T-helper 1 cell treated with Interleukin-12 subunit alpha and Interleukin-12 subunit beta and Interleukin-4 antibody, amounts not matched to agents 30 ng/mL and 1 ng/mL, for 36 hours (primary cell): ENCODE data around the gene HMOX1. TPM values are rescaled to one million over a fixed set of nuclear protein-coding genes. Genes with fewer than 3 reads are reported as not detected.

Experiments
- intact Hi-C: fragments of 100-400 bp; cut with micrococcal nuclease; formaldehyde crosslinking; loops from one replicate; pipeline ENCODE4 v1.15.1; 2024
- total RNA-seq: library from RNA; stranded (reverse); gene quantifications from 2 replicates; pipeline ENCODE4 v1.2.3, GENCODE V29; 2022

The HMOX1 gene, protein sequence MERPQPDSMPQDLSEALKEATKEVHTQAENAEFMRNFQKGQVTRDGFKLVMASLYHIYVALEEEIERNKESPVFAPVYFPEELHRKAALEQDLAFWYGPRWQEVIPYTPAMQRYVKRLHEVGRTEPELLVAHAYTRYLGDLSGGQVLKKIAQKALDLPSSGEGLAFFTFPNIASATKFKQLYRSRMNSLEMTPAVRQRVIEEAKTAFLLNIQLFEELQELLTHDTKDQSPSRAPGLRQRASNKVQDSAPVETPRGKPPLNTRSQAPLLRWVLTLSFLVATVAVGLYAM
- total RNA-seq = 1.3 and 1.4 TPM in 2 replicates

GRCh38 chr22:35380537-35381423 is at the start of gene HMOX1:
Gene HMOX1, plus strand, starts transcription at chr22:35381096. Its CDS starts 78 bp downstream, at chr22:35381174.
- intact Hi-C loops = loop anchor here (1.0 kb wide), 1 partner anchor 20 kb away; the partner anchor contains the start of gene MCM5

- intact Hi-C loops = no loop called here
Measured at GRCh38 chr22:35332278-35332677, 48.6 kb upstream of the HMOX1 start.

GRCh38 chr22:35333220-35333619 is 47.7 kb upstream of the HMOX1 start:
- intact Hi-C loops = no loop called here

GRCh38 chr22:35334004-35334403 is 46.9 kb upstream of the HMOX1 start:
- intact Hi-C loops = no loop called here

DNA sequence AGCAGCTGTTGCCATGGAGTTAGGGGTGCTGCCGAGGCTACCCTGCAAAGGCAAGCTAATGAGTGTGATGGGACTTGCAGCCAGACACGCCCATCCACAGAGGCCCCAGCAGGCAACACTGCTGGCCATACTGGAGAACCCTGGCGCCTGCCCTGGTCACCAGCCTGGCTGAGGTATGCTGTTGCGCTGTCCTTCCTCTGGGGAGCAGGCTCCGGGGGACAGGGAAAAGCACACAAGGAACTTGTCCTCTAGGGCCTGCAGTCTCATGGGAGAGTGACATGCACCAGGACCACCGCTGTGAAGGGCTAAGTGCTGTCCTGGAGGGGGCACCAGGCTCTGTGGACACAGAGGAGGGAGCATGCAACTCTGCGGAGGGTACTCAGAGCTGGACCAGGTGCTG is 45.4 kb upstream of the HMOX1 start:
- intact Hi-C loops = no loop called here

DNA sequence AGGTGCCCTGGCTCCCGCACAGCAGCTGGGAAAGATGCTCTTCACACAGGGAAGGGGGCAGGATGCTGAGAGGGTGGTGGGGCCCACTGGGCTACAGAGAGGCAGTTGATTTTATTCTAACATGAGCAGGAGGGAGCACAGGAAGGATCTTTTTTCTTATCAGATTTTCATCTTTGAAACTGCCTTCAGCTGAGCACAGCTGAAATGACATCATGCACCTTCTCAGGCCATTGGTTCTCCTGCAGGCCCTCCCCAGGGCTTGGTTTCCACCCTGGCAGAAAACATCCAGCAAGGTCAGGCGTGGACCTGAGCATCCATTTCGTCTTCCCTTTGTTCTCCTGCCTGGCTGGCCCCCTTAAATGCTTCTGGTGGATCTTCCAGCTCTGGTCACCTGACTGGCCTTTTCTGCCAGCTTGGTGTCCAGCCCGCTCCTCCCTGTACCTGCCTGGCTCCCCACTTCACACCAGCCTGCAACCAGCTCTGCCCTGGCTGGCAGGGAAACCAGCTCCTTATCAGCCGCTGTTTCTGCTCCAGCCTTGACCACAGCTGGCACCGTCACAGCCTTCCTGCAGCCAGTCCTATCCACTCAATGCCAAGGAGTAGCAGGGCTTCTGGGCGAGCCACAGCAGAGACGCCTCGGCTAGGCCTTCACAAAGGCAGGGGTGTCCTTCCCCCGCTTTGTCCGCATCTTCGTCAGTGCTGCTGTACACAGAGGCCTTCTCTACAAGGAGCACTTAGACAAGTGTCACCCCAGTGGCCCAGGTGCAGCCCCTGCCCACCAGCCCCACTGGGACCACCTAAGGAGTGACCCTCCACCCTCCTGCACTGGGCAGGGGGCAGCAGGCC is 44.7 kb upstream of the HMOX1 start:
- intact Hi-C loops = no loop called here

DNA sequence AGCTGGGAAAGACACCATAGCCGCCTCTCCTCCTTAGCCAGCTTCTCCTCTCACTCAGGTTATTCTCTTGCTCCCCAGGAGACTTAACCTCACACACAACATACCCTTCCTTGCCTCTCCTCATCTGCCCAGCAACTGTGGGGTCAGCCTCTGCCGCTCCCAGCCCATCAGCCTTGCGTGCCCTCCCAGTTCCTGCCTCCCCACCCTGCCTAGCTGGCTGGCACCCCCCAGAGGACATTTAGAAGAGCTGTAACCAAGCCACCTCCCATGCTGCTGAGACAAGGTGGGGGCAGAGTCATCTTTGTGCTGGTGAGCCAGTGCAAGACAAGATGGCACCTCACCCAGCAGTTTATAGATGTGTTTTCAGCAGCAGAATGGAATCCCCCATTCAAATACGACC is 43.0 kb upstream of the HMOX1 start:
- intact Hi-C loops = no loop called here

- intact Hi-C loops = no loop called here
Measured at GRCh38 chr22:35341090-35341874, 39.6 kb upstream of the HMOX1 start.

GRCh38 chr22:35342390-35342789 is 38.5 kb upstream of the HMOX1 start:
- intact Hi-C loops = no loop called here

GRCh38 chr22:35343664-35344550 is 37.0 kb upstream of the HMOX1 start:
- intact Hi-C loops = no loop called here

- intact Hi-C loops = no loop called here
Measured at GRCh38 chr22:35344956-35345690, 35.8 kb upstream of the HMOX1 start.

DNA sequence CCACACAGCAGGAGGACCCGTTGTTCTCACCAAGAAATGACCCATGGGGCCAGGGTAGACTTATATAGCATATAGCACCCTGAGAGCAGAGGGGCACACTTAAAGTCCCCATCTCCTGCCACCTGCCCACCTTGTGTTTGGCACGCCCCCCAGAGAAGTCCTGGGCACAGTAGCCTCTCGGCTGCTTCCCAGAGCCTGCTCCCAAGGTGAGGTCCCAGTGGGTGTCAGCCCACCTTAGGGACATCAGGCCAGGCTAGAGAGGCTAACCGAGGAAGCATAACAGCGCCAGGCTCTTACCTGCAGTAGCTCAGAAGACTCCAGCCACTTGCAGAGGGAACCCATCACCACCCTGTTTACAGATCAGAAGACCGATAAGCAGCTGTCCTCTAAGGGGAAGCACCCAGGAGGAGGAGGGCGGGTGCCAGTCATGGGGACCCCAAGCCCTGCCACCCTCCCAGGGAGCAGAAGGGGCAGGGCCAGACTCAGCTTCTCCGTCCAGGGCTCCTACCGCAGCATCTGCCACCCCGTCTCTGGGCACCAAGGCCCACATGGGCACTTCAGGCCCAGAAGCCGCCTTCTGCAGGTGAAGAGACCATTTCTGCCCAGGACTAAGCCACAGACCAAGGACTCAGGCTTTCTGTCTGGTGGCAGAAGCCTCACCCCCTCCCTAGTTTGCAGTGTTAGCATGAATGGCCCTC is 34.9 kb upstream of the HMOX1 start:
- intact Hi-C loops = no loop called here

GRCh38 chr22:35346596-35347220 is 34.2 kb upstream of the HMOX1 start:
- intact Hi-C loops = no loop called here

DNA sequence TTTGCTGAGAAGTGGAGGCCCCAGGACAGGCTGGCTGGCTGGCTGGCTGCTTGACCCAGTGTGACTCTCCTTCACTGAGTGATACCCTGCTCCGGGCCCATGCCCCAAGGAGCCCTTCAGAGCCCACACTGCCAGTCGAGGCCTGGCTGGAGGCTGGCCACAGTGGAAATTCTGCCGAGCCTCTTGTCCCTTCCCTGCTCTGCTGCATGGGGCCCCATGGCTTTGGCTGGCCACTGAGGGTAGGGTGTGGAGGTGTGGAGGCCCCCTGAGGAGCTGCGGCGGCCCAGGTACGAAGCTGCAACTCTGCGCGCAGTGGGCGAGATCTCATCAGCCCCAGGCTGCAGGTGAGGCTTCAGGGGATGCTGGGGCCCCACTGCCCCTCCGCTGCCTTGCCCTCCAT is 33.4 kb upstream of the HMOX1 start:
- intact Hi-C loops = no loop called here

DNA sequence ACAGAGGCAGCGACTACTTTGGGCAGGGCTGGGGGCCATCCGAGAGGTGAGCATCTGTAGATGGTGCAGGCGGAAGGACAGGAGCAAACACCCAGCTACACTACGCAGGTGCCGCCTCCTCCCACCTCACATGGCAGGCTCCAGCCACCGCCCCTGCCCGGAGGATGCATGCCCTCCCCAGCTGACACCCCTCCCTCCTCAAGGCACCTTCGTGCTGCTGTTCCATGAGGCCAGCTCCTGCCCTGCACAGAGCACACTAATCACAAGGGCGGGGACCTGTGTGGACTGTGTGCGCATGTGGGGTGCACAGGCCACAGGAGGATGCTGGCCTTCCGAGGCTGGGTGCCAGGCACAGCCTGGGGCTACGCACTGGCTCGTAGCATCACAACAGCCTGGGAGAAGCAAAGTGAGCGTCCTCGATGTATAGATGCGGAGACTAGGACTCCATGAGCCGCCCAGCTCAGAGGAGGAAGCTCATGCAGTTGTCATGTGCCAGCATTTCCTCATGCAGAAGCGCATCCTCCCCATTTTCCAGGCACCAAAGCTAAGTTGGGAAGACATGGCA is 32.8 kb upstream of the HMOX1 start:
- intact Hi-C loops = no loop called here

- intact Hi-C loops = no loop called here
Measured at GRCh38 chr22:35348703-35349102, 32.2 kb upstream of the HMOX1 start.

DNA sequence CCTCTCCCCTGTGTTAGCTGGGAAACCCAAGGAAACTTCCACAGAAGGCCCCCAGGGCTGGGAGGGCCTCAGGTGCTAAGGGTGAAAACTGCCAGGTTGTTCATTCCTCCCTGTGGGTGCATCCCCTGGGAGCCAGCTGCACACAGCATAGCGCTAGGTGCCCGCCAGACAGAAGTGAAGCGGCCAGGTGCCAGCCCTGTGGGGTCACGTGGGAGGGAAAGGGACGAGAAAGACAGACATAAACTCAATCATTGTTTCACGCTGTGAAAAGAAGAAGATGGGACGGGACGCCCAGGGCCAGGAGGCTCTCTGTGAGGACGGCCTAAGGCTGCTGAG is 31.6 kb upstream of the HMOX1 start:
- intact Hi-C loops = no loop called here
